Coronary artery (tissue), 2 donors: Measurements from ENCODE around the gene DYNLT4.
A peak's percentile ranks its signal among the peaks of the same experiment; 100 is the strongest.
"Not testable (repeated sequence)": the region's sequence is repeated elsewhere in the genome, so short reads cannot be mapped to it uniquely, and the experiment has no call there.

ENCODE experiments used
- DNase-seq: peaks from one replicate; pipeline ENCODE4 v3.0.0-alpha.2; 2017; ENCODE audit warnings: low spot score
- H3K27ac ChIP-seq, 2 donors: fragments of 200-600 bp; sonication (generic); one replicate each; pipeline ENCODE4 v1.5.1; 2016 to 2019
- H3K4me3 ChIP-seq: fragments of 200-600 bp; sonication (generic); 2 replicates; pipeline ENCODE4 v1.5.1; 2016; ENCODE audit warnings: mild to moderate bottlenecking, moderate library complexity
- CTCF ChIP-seq: fragments of 200-600 bp; sonication (generic); IDR thresholded peaks from one replicate; pipeline ENCODE4 v1.5.1; 2019; ENCODE audit warnings: antibody characterized with exemption

DYNLT4 gene

DNA sequence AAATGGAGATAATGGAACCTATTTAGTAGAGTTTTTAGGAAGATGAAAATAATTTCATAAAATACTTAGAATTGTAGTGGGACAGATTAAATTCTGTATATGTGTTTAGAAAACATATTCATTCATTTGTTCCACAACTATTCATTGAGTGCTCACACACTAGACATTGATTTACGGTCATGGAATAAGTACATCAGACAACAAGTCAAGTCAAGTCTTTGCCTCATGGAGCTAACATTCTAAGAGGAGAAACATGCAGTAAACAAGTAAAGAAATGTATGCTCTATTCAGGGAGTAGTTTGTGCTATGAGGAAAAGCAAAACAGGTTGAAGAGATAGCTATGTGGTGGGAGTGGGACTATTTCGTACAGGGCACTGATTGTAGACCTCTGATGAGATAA lies 10.2 kb upstream of the DYNLT4 start:
- DNase-seq, result no peak
- Histone ChIP-seq H3K27ac (no peak overlapping the region), H3K4me3 (no peak overlapping the region)
- no peak for TF ChIP-seq CTCF

GRCh38 chr1:44815926-44816325 lies 8.8 kb upstream of the DYNLT4 start:
- not testable (repeated sequence) for DNase-seq, H3K4me3 ChIP-seq, H3K27ac ChIP-seq

DNA sequence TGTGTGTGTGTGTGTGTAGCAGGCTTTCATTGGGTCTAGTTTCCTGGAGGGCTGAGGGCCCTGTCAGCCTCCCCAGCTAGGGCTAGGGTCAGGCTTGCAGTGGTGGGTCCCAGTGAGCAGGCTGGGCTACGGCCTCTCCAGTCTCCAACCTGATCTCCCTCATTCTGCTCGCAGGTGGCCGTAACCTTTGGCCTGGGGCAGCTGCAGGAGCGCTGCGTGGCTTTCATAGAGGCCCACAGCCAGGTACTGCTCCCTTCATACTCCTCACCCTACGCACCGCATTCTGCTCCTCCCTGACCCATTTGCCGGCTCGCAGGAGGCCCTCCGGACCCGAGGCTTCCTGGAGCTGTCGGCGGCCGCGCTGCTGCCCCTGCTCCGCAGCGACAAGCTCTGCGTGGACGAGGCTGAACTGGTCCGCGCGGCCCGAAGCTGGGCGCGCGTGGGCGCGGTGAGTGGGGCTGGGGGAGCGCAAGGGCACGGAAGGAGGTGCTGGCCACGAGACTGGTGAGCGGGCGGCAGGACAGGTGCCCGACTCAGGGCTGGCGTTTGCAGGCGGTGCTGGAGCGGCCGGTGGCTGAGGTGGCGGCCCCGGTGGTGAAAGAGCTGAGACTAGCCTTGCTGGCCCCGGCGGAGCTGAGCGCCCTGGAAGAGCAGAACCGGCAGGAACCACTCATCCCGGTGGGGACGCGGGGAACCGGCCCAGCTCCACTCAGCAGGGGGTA lies 5.8 kb upstream of the DYNLT4 start:
- peak overlapping the region; percentile 72 for H3K4me3 ChIP-seq
- peak overlapping the region; percentile 81 to 100 for H3K27ac ChIP-seq
- no peak for TF ChIP-seq CTCF
- DNase-seq, result peak; percentile 76

- H3K27ac ChIP-seq, result peak overlapping the region; percentile 100
- no peak for TF ChIP-seq CTCF
- no peak overlapping the region for H3K4me3 ChIP-seq
- DNase-seq, result peak; percentile 11
These were observed 4.1 kb upstream of the DYNLT4 start for GRCh38 chr1:44811234-44811633.

DNA sequence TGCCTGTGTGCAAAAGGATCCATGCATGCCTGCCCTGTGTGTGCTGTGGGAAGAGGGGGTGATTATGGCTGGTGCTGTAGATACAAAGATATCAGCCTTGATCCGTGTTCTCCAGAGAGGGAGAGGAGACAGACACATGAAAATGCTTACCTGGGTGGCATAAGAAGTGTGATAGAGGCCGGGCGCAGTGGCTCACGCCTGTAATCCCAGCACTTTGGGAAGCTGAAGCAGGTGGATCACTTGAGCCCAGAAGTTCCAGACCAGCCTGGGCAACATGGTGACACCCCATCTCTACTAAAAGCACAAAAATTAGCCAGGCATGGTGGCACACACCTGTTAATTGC lies 3.6 kb upstream of the DYNLT4 start:
- not testable (repeated sequence) for DNase-seq
- peak overlapping the region; percentile 64 for H3K4me3 ChIP-seq
- peak overlapping the region; percentile 100 for H3K27ac ChIP-seq

- TF ChIP-seq CTCF, result no peak
- peak; percentile 85 for DNase-seq
- Histone ChIP-seq H3K4me3 (peak overlapping the region; percentile 64), H3K27ac (peak overlapping the region; percentile 100)
These were observed 3.1 kb upstream of the DYNLT4 start for GRCh38 chr1:44810101-44810761.

GRCh38 chr1:44808938-44809917 lies 2.1 kb upstream of the DYNLT4 start:
- no peak for TF ChIP-seq CTCF
- Histone ChIP-seq H3K27ac (peak overlapping the region; percentile 100), H3K4me3 (peak overlapping the region; percentile 64)
- peak; percentile 87 for DNase-seq
